NCI-H1436 (cell line): Measurements from ENCODE around the gene GMPPA.

Experiments used
- DNase-seq: peaks from one replicate; lab custom pipeline; 2025; lab: John Stamatoyannopoulos, UW

The GMPPA gene

DNA sequence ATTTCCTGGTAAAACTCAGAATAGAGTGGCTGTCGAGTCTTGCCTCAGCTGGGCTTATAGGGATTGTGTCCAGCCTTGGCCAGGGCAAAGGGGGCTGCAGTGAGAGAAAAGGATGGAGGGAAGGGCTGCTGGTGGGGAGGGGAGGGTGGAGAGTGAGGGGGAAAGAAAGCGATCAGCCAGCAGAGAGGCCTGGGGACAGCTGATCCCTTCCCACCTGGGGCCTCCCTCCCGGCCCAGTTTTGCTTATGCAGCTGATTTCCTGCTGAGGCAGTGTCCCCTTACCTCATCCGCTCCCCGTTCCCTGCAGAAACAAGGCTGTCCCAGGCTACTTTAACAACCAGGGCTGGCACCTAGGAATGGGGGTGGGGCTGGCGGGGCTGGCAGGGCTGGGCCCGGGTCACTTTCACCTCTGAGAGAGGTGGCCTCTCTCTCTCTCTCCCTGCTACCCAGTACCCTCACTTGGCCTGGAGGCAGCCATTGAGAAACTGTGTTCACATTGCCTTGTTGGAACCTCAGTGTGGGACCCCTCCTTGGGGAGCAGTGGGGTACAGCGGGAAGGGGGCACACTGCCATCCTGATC is 12.2 kb upstream of the GMPPA start:
- DNase-seq = no peak

DNA sequence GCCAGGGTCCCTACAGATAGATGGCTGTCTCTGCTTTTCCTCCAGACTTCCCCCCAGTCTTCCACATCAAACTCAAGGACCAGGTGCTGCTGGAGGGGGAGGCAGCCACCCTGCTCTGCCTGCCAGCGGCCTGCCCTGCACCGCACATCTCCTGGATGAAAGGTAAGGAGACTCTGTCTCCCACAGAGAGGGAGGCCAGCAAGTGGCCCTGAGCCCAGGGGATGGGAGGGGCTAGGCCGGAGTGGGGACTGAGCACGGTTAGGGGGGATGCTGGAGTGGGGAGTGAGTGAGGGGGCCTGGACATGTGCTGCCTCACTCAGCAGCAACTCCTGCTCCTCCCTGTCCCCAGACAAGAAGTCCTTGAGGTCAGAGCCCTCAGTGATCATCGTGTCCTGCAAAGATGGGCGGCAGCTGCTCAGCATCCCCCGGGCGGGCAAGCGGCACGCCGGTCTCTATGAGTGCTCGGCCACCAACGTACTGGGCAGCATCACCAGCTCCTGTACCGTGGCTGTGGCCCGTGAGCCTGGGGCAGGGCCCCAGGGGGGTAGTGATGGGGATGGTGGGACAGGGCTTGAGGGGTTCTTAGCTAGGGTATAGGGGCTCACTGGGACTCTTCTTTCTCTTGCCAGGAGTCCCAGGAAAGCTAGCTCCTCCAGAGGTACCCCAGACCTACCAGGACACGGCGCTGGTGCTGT is 10.4 kb upstream of the GMPPA start:
- no peak for DNase-seq

DNA sequence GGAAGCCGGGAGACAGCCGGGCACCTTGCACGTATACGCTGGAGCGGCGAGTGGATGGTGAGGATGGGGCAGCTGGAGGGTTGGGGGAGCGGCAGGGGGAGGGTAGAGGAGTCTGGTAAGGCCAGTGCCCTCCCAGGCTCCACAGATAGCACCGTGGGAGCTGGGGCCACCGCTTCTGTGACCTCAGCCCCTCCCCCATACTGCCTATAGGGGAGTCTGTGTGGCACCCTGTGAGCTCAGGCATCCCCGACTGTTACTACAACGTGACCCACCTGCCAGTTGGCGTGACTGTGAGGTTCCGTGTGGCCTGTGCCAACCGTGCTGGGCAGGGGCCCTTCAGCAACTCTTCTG is 9.9 kb upstream of the GMPPA start:
- DNase-seq = no peak

DNA sequence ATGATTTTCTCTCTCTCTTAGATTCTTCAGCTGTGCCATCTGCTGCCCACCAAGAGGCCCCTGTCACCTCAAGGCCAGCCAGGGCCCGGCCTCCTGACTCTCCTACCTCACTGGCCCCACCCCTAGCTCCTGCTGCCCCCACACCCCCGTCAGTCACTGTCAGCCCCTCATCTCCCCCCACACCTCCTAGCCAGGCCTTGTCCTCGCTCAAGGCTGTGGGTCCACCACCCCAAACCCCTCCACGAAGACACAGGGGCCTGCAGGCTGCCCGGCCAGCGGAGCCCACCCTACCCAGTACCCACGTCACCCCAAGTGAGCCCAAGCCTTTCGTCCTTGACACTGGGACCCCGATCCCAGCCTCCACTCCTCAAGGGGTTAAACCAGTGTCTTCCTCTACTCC is 9.4 kb upstream of the GMPPA start:
- DNase-seq = no peak

DNA sequence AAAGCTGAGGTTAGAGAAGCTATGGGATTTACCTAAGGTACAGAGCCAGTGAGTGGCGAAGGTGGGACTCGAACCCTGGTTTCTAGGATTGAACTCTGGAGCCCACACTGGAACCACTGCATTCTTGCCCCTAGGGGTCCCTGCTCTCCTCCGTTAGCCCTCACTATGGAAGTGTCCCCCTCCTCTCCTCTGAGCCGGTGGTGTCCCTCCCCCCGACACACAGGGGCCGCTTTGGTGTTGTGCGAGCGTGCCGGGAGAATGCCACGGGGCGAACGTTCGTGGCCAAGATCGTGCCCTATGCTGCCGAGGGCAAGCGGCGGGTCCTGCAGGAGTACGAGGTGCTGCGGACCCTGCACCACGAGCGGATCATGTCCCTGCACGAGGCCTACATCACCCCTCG is 8.5 kb upstream of the GMPPA start:
- DNase-seq = no peak

DNA sequence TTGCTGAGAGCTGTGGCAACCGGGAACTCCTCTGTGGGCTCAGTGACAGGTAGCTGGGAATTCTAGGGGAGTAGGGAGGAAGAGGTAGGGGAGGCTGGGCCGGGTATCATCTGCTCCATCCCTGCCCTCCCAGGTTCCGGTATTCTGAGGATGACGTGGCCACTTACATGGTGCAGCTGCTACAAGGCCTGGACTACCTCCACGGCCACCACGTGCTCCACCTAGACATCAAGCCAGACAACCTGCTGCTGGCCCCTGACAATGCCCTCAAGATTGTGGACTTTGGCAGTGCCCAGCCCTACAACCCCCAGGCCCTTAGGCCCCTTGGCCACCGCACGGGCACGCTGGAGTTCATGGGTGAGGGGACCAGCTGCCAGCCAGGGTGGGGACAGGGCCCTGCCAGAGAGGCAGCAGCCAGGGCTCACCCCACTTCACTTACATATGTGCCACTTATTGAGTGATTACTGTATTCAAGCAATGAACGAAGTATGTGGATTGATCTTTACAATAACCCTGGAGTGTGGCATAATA is 8.0 kb upstream of the GMPPA start:
- DNase-seq = no peak

DNA sequence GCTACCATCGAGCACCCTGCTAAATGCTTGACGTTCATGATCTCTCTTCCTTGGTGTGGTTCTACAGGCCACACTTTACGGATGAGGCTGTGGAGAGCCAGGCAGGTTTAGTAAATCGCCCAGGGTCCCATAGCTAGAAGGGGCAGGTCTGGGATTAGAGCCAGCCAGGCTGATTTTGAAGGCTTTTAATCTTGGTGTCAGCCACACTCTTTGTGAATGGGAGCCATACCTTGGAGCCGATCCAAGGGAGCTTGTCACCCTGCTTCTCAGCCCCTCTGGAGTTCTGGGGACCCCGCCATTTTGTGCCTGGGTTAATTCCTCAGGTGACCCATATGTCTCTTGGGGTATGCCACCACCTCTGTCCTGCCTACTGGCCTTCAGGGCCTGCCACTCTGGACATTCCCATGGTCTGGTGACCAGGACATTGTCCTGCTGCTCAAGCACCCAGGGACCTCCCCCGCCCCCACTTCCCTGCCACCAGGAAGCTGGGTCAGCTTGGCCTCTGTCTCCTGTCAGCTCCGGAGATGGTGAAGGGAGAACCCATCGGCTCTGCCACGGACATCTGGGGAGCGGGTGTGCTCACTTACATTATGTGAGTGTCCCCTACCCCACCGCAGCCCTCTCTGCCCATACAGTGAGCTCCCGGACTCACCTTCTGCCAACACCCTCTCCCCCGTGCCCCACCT is 7.3 kb upstream of the GMPPA start:
- DNase-seq = no peak

DNA sequence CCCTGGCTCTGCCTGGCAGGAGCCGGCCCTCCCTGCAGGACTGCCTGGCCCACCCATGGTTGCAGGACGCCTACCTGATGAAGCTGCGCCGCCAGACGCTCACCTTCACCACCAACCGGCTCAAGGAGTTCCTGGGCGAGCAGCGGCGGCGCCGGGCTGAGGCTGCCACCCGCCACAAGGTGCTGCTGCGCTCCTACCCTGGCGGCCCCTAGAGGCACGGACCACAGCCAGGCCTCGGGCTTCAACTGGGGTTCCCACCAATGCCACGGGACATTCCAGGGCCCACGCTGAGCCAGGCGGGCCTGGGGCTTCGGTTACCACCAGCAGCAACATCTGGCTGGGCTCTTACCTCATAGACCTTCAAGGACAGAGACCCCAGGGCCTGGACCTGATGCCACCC is 6.1 kb upstream of the GMPPA start:
- no peak for DNase-seq

DNA sequence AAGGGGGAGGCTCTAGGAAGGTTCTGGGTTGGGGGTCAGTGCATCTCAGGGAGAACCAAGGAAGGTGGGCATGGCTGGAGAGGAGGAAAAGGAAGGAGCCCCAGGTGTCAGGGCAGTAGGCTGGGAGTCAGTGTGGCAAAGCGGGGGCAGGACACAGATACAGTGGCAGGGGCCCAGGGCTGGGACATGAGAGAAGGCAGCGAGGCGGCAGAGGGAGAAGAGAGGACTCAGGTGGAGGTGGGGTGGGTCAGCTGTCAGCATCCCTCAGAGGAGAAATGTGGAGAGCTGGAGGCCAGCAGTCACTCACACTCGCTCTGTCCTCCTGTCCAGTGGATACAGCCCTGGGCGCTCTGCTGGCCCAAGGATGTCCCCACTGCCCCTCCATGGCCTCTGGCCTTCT is 5.6 kb upstream of the GMPPA start:
- no peak for DNase-seq

DNA sequence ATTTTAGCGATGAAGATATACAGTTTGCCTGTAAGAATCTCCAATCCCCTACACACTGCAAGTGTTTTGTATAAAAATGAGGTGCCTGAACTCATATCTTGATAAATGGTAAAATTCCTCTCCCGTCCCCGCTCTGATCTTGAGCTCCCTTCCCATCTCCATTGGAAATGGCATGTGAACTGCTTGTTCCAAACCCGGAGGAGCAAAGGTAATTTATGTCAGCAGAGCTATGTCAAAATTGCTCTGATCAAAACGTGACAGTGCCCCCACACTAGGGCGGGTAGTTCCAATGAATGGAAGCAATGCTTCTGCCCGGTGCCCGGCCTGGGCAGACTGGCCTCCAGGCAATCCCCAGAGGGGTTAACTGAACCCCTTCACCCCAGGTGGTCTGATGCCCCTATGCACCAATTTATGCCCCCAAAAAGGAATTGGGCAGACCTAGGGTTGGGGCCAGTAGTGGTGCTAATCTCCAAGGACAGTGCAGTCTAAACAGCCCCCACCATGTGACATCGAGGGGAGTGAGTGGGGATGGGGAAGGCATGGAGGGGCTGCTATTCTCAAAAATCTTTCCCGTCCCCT is 3.6 kb upstream of the GMPPA start:
- no peak for DNase-seq

DNA sequence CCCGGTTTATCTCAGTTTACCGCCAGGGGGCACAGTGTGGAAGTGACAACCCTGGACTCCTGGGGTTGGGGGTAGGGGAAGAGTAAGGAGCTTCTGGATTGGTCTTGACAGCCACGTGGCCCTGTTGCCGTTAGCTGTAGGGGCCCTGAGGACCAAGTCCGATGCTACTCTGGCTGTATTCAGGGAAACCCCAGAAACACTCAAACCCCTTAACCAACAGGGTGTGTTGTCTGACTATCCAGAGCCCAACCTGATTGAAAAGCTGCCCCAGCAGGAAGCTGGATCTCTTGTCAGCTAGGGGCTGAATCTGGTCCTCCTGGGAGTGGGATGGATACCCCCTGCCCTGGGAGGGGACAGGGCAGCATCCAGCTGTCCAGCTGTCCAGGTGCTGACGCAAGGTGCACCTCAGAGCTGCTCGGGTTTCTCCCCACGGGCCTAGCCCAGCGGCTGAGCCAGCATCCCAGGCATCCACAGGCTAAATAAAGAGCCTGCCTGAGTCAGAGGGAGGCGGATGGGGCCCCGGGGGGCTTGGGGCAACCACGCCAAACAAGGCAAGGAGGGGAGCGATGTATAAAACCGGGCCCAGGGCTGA is 3.1 kb upstream of the GMPPA start:
- peak; percentile 75 for DNase-seq

DNA sequence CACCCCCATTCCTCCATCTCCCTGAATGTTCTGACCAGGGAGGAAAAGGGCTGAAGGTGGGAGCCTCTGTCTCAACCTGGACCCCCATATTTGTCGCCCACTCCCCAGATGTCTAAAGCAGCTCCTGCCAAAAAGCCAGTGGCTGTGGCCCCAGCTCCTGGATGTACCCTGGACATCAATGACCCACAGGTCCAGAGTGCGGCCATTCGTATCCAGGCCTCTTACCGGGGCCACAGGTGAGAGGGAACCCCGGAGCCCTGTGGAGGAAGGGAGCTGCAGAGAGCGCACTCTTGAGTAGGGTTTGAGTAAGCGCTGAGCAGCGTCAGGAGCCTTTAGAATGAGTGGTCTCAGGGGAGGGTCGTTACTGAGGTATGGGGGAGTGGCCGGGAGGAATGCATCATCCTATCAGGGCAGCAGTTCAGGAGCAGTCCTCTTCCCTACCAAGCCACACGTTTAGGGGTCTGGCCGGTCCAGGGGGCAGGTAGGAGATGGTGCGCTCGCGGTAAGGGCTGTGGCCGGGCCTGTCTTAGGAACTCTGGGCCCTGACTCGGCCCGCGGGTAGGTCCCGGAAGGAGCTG is 2.4 kb upstream of the GMPPA start:
- peak; percentile 40 for DNase-seq

DNA sequence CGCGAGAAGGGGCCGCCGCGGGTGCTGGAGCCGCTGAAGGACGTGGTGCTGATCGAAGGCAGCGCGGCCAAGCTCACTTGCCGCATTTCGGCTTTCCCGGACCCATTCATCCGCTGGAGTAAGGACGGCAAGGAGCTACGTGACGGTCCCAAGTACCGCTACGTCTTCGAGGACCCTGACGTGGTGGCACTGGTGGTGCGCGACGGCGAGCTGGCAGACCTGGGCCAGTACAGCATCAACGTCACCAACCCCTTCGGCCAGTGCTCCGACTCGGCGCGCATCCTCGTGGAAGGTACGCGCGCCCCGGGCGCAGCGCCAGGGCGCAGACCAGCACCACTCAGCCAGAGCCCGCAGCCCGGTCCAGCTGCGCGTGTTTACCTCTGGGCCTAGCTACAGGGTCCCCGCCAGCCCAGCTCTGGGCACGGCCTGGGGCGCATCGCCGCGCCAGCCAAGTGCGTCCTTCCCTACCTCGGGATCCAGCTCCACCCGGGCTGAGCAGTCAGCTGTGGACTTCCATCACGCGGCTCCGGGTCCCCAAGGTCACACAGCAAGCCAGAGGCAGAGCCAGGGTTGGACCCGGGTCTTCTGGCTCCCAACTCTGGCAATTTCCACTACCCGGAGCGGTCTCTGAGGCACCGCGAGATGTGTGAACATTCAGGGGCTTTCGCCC is 1.7 kb upstream of the GMPPA start:
- no peak for DNase-seq

DNA sequence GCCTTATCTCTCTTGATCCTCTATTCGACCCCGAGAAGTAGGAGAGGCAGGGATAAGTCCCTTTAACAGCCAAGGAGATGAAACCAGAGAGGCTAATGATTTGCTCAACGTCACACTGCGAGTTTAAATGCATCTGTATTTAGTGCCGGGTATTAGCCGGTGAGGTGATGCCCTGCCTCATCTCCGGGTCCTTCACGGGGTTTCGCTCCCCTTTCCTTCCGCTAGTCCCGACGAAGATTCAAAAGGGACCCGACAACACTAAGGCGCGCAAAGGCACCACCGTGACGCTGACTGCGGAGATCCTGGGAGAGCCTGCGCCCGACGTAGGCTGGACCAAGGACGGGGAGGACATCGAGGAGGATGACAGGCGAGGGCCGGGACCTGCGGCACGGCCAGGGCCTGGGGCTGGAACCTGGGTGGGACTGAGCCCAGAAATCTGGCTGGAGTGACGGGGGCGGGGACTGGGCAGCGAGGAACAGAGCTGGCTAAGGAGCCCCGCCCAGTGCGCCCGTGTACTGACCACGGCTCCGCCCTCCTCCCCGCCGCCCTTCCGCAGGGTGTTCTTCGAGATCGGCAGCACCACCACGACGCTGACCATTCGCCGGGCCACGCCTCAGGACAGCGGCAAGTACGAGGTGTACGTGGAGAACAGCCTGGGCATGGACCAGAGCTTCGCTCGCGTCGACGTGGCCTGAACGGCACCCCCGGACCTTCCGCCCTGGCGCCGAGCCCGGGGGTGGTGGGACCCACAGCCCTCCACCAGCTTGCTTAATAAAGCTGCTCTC is 1.0 kb upstream of the GMPPA start:
- no peak for DNase-seq

DNA sequence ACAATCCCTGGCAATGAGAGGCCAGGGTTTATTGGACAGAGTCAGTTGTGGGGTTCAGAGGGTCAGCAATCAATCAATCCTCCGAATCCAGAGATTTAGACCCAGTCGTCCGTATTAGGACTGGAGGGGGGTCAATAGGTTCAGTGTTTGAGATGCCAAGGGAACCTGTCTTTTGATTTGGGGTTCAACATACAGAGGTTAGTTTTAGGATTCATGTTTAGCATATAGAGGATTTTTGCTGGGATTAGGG is 292 bp downstream of the GMPPA start:
- no peak for DNase-seq

DNA sequence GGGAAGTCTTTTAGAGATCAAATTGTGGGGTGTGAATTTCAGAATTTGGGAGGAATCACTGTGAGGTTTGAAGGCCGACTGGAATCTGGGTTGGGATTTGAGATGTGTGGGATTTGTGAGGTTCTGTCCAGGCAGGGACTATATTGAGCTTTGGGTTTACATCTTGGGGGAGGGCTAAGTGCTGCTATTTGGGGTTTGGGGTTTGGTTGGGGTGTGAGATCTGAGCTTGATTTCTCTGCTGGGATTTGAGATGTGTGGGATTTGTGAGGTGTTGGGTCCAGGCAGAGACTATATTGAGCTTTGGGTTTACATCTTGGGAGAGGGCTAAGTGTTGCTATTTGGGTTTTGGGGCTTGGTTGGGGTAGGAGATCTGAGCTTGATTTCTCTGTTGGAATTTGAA is 864 bp downstream of the GMPPA start:
- DNase-seq = no peak

DNA sequence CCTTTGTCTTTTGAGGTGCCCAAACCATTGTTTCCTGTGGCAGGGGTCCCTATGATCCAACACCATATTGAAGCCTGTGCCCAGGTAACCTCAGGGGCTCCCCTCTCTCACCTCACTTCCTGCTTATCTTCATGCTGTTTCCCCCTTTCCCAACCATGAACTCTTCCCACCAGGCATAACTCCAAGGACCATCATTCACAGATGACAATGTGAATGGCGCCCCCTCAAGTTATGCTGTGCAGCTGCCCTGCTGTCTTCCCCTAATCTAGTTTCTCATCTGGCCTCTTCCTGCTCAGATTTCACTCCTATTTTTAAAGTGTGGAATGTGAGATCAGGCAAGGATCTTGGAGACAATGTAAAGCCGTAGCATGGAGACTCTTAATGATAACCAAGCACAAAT is 1.4 kb downstream of the GMPPA start:
- no peak for DNase-seq

DNA sequence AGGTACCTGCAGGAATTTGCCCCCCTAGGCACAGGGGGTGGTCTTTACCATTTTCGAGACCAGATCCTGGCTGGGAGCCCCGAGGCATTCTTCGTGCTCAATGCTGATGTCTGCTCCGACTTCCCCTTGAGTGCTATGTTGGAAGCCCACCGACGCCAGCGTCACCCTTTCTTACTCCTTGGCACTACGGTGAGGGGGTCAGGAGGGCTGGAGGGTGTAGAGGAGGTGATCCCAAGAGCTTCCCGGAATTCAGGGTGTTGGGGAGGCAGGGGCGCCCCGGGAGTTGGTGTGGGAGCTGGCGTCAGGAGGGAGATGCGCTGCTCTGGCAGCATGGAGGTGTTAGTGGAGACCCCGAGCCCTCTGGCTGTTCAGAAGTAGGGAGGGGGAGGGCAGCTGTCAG is 3.2 kb downstream of the GMPPA start:
- no peak for DNase-seq

DNA sequence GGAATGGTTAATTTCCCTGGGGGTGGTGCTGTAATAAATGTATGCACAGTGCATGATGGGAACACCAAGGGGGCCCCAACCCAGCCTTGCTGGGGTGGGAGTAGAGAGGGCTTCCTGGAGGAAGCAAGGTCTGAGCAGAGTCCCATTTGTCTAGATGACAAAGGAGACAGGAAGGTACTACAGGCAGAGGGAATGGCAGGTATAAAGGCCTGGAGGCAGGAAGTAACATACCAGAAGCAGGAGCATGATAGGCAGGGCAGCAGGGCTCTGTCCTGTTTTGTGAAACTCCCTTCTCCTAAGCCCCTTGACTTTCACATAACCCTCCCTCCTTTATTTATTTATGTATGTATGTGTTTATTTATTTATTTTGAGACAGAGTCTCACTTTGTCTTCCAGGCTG is 3.9 kb downstream of the GMPPA start:
- DNase-seq = no peak

DNA sequence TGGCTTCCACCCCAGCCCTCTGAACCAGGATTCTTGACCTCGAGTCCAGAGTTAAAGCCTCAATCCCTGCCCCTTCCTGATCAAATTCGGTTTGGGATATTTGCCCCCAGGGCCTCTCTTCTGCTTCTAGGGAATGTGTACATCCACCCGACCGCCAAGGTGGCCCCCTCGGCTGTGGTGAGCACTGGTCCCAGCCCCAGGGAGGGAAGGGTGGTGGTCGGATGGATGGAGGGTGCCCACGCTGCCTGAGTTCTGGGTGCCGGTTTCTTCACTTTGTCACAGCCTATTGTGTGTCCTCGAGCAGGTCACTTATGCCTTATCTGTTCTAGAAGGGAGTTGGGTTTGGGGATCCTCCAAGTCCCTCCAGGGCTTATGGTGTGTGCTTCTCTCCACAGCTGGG is 6.9 kb downstream of the GMPPA start:
- DNase-seq = no peak

DNA sequence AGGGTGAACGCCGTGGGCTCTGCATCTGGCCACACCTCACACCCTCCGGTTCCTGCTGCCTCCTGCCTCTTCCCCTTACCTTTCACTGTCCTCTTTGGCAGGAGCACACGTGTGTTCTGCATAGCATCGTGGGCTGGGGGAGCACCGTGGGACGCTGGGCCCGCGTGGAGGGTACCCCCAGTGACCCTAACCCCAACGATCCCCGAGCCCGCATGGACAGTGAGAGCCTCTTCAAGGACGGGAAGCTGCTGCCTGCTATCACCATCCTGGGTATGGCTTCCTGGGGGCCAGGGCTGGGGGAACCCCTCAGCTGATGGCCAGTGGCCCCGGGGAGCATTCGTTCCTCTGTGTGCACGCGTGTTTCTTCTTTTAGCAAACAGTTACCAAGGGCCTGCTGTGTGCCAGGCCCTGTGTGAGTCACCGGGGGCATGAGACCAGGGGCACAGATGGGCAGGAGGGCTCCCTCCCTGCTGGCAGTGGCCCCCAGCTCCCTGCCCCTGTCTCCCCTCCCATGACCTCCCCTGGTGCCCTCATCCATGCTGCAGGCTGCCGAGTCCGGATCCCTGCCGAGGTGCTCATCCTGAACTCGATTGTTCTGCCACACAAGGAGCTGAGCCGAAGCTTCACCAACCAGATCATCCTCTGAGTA is 7.6 kb downstream of the GMPPA start:
- DNase-seq = no peak
